ENCODE measurements around the gene GREM1. TPM values are rescaled to one million over a fixed set of nuclear protein-coding genes. Genes with fewer than 3 reads are reported as not detected.

The GREM1 gene
- total RNA-seq, 1 donor from 2014 or later: 2.8 TPM

- TF ChIP-seq, protein P1, sequence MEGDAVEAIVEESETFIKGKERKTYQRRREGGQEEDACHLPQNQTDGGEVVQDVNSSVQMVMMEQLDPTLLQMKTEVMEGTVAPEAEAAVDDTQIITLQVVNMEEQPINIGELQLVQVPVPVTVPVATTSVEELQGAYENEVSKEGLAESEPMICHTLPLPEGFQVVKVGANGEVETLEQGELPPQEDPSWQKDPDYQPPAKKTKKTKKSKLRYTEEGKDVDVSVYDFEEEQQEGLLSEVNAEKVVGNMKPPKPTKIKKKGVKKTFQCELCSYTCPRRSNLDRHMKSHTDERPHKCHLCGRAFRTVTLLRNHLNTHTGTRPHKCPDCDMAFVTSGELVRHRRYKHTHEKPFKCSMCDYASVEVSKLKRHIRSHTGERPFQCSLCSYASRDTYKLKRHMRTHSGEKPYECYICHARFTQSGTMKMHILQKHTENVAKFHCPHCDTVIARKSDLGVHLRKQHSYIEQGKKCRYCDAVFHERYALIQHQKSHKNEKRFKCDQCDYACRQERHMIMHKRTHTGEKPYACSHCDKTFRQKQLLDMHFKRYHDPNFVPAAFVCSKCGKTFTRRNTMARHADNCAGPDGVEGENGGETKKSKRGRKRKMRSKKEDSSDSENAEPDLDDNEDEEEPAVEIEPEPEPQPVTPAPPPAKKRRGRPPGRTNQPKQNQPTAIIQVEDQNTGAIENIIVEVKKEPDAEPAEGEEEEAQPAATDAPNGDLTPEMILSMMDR (IDR thresholded peaks at IDR 0.05): no peak
- intact Hi-C loops (cut with DNase I): no loop called here
These were observed 4.3 kb downstream of the GREM1 start for GRCh38 chr15:32722136-32722535.

DNA sequence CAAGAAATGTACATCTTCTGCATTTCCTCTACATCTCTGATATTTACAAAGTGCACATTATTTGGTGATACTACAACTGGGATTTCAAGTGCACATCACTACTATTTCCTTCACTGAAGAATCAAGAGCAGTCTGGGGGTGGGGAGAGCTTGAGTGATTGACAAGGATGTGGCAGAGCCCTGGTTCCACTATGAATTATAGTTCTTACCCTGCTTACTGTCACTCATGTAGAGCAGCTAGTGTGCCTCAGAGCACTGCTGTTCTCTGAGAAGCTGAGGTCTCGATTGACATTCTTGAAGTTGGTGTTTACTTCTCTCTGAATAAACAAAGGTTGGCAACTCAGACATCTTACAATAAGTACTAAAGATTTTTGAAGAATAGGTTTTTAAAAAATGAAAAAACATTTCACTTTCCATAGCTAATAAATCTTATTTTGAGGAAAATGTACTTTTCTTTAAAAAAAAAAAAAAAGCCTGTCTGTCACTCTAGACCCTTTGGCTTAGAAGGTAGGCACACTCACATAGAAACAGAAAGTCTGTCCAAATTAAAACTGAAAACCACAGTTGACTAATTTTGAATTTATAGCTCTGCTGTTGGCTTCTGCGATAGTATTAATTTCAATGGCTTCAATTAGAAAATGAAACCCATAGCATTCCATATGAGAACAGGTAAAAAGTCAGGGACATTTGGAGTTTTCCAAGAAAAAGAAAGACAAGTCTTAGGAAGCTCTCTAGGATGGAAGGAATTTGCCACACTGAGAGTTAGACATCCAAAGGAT is 5.6 kb downstream of the GREM1 start:
- H3K27ac ChIP-seq: no peak overlapping the region
- H3K4me1 ChIP-seq: peaks cover 11% of the 10 kb centered on the region
- intact Hi-C loops (cut with DNase I): no loop called here
- no peak for ATAC-seq
- TF ChIP-seq, protein P1 (IDR thresholded peaks at IDR 0.05): no peak
- DNase-seq: no peak
- H3K36me3 ChIP-seq: no peaks in the 10 kb centered on the region
- H3K9me3 ChIP-seq: no peaks in the 10 kb centered on the region
- H3K27me3 ChIP-seq: peaks cover 19% of the 10 kb centered on the region
- H3K4me3 ChIP-seq: no peak overlapping the region

More at GRCh38 chr15:32722136-32722535, 4.3 kb downstream of the GREM1 start:
- Histone ChIP-seq H3K4me3 (no peak overlapping the region), H3K4me1 (peaks cover 16% of the 10 kb centered on the region), H3K27me3 (peaks cover 31% of the 10 kb centered on the region), H3K27ac (no peak overlapping the region), H3K36me3 (no peaks in the 10 kb centered on the region), H3K9me3 (no peaks in the 10 kb centered on the region)
- ATAC-seq (no peak), DNase-seq (no peak)

- TF ChIP-seq, protein P1 (IDR thresholded peaks at IDR 0.05): no peak
- ATAC-seq: no peak
- intact Hi-C loops (cut with DNase I): no loop called here
These were observed 12.0 kb downstream of the GREM1 start for GRCh38 chr15:32729700-32730395.

GRCh38 chr15:32730677-32731654 is 13.2 kb downstream of the GREM1 start:
- no peaks in the 10 kb centered on the region for H3K4me1 ChIP-seq
- no peak overlapping the region for H3K4me3 ChIP-seq
- H3K27me3 ChIP-seq: no peaks in the 10 kb centered on the region
- H3K9me3 ChIP-seq: no peaks in the 10 kb centered on the region
- intact Hi-C loops (cut with DNase I): no loop called here
- DNase-seq (peak; percentile 88), ATAC-seq (peak; percentile 85)
- H3K36me3 ChIP-seq: no peaks in the 10 kb centered on the region
- TF ChIP-seq, protein P1 (IDR thresholded peaks at IDR 0.05): no peak
- no peak overlapping the region for H3K27ac ChIP-seq

More at GRCh38 chr15:32729700-32730395, 12.0 kb downstream of the GREM1 start:
- H3K27me3 ChIP-seq: no peaks in the 10 kb centered on the region
- no peak overlapping the region for H3K27ac ChIP-seq
- H3K9me3 ChIP-seq: no peaks in the 10 kb centered on the region
- no peaks in the 10 kb centered on the region for H3K4me1 ChIP-seq
- H3K4me3 ChIP-seq: no peak overlapping the region
- DNase-seq: no peak
- H3K36me3 ChIP-seq: no peaks in the 10 kb centered on the region

- intact Hi-C loops (cut with DNase I): no loop called here
These were observed 14.9 kb downstream of the GREM1 start for GRCh38 chr15:32732574-32733157.

More at GRCh38 chr15:32732574-32733157, 14.9 kb downstream of the GREM1 start:
- DNase-seq: no peak
- H3K36me3 ChIP-seq: no peaks in the 10 kb centered on the region
- no peak overlapping the region for H3K4me3 ChIP-seq
- H3K4me1 ChIP-seq: no peaks in the 10 kb centered on the region
- H3K27ac ChIP-seq: no peak overlapping the region
- no peak for ATAC-seq
- TF ChIP-seq, protein P1 (IDR thresholded peaks at IDR 0.05): no peak
- no peaks in the 10 kb centered on the region for H3K9me3 ChIP-seq
- no peaks in the 10 kb centered on the region for H3K27me3 ChIP-seq
